Muscle of leg (tissue), 16 donors: ENCODE data around the gene SMIM13. TPM values are rescaled to one million over a fixed set of nuclear protein-coding genes. Genes with fewer than 3 reads are reported as not detected.
A peak's percentile ranks its signal among the peaks of the same experiment; 100 is the strongest.

Experiments used
- DNase-seq: peaks from one replicate; pipeline ENCODE4 v3.0.0; 2013
- H3K27ac ChIP-seq: one replicate; pipeline ENCODE4 v1.5.1; 2013; ENCODE audit warnings: mild to moderate bottlenecking, low read length, control low read depth
- H3K27me3 ChIP-seq: one replicate; pipeline ENCODE4 v1.6.1; 2013; ENCODE audit warnings: low read length; ENCODE audit not compliant: control insufficient read depth, insufficient read depth
- H3K36me3 ChIP-seq: one replicate; pipeline ENCODE4 v1.6.1; 2013; ENCODE audit warnings: low read length; ENCODE audit not compliant: control insufficient read depth, insufficient read depth
- H3K4me1 ChIP-seq: one replicate; pipeline ENCODE4 v1.6.1; 2013; ENCODE audit warnings: low read length; ENCODE audit not compliant: control insufficient read depth, insufficient read depth
- H3K4me3 ChIP-seq: one replicate; pipeline ENCODE4 v1.5.1; 2013; ENCODE audit warnings: low read length, control low read depth
- H3K9me3 ChIP-seq: replicated peaks from 2 replicates; pipeline ENCODE4 v1.6.1; 2013; ENCODE audit warnings: low read depth, low read length; ENCODE audit not compliant: control insufficient read depth
- WGBS: methylation state at CpG from one replicate; pipeline ENCODE4 v1.1.5; 2013; ENCODE audit warnings: missing lambda C conversion rate; ENCODE audit not compliant: insufficient coverage; 5-methylcytosine and 5-hydroxymethylcytosine counted together
- long read RNA-seq, 11 donors: transcript quantifications; one replicate each; lab custom pipeline, GENCODE V29; 2026
- polyA plus RNA-seq, 8 donors: library from polyadenylated mRNA; unstranded; fragments of 120-200 nt; gene quantifications; one replicate each; pipeline versions ENCODE4 v1.2.1 to v1.2.3, GENCODE V29; 2013; ENCODE audit warnings: inconsistent platforms in 1 of 8, low replicate concordance in 1 of 8; ENCODE audit not compliant: insufficient read length in 8 of 8, insufficient read depth in 1 of 8
- total RNA-seq: library from RNA; stranded (reverse); fragments of 120-200 nt; gene quantifications from one replicate; pipeline ENCODE4 v1.2.4, GENCODE V29; 2013

Gene SMIM13
- 6.6 TPM for total RNA-seq
- polyA plus RNA-seq, result 10 to 100 TPM in 3 of 8 donors, 1 to 10 TPM in 5; 7.0 to 13.5 (median 9.4) TPM
- long read RNA-seq, donor 1, full-length matches to known transcripts, result 3 of 3 reads
- long read RNA-seq, donor 1, partial matches to known transcripts, result 0 of 3 reads
- long read RNA-seq, donor 1, other reads (novel, unspliced or antisense), result 0 of 3 reads
- long read RNA-seq, donor 2, result 0 reads
- long read RNA-seq, donor 3, full-length matches to known transcripts, result 4 of 4 reads
- long read RNA-seq, donor 3, partial matches to known transcripts, result 0 of 4 reads
- long read RNA-seq, donor 3, other reads (novel, unspliced or antisense), result 0 of 4 reads
- long read RNA-seq, donor 4, full-length matches to known transcripts, result 3 of 3 reads
- long read RNA-seq, donor 4, partial matches to known transcripts, result 0 of 3 reads
- long read RNA-seq, donor 4, other reads (novel, unspliced or antisense), result 0 of 3 reads
- long read RNA-seq, donor 5, full-length matches to known transcripts, result 5 of 5 reads
- long read RNA-seq, donor 5, partial matches to known transcripts, result 0 of 5 reads
- long read RNA-seq, donor 5, other reads (novel, unspliced or antisense), result 0 of 5 reads
- long read RNA-seq, donor 6, full-length matches to known transcripts, result 2 of 2 reads
- long read RNA-seq, donor 6, partial matches to known transcripts, result 0 of 2 reads
- long read RNA-seq, donor 6, other reads (novel, unspliced or antisense), result 0 of 2 reads
- long read RNA-seq, donor 7, full-length matches to known transcripts, result 6 of 6 reads
- long read RNA-seq, donor 7, partial matches to known transcripts, result 0 of 6 reads
- long read RNA-seq, donor 7, other reads (novel, unspliced or antisense), result 0 of 6 reads
- long read RNA-seq, donor 8, full-length matches to known transcripts, result 2 of 2 reads
- long read RNA-seq, donor 8, partial matches to known transcripts, result 0 of 2 reads
- long read RNA-seq, donor 8, other reads (novel, unspliced or antisense), result 0 of 2 reads
- long read RNA-seq, donor 9, full-length matches to known transcripts, result 4 of 4 reads
- long read RNA-seq, donor 9, partial matches to known transcripts, result 0 of 4 reads
- long read RNA-seq, donor 9, other reads (novel, unspliced or antisense), result 0 of 4 reads
- long read RNA-seq, donor 10, full-length matches to known transcripts, result 2 of 2 reads
- long read RNA-seq, donor 10, partial matches to known transcripts, result 0 of 2 reads
- long read RNA-seq, donor 10, other reads (novel, unspliced or antisense), result 0 of 2 reads
- long read RNA-seq, donor 11, full-length matches to known transcripts, result 1 of 1 reads
- long read RNA-seq, donor 11, partial matches to known transcripts, result 0 of 1 reads
- long read RNA-seq, donor 11, other reads (novel, unspliced or antisense), result 0 of 1 reads

DNA sequence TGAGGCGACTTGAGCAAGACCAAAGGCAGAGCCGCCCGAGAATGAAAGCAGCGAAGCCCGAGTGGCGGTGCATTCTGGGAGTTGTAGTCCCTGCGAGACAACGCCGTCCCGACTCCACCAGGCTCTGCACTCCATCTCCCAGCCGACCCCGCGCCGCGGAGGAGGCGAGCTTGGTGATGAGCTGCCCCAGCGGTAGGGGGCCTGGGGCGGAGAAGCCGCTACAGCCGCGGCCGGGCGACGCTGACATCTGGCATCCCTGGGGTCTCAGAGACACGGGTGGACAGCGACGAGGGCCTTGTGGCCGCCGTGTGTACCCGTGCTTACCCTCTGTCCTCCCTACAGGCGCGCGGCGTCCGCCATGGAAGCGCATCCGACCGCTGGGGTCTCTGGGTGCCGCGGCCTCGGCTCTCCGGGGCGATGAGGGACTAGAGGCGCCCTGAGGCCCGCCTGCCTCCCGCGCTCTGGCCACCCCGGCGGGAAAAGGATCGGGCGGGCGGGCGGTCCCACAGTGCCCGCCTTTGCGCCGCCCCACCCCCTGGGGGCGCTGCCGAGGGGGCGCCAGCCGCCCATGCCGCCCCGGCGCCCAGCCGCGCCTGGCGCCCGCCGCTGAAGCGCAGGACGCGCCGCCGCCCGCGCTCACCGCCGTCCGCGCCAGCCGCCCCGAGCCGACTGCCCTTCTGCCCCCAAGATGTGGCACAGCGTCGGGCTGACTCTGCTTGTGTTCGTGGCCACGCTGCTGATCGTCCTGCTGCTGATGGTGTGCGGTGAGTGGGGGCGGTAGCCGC lies at the start of gene SMIM13:
Gene SMIM13, plus strand, starts transcription at position 209 of the 785 bp plus-strand sequence. Its CDS starts 480 bp downstream, at position 689.
- Histone ChIP-seq H3K27me3 (no peaks in the 10 kb centered on the region), H3K4me3 (peak within 1 kb of the TSS; percentile 91), H3K27ac (peak within 1 kb of the TSS; percentile 96), H3K4me1 (peaks cover 3% of the 10 kb centered on the region), H3K9me3 (no peaks in the 10 kb centered on the region), H3K36me3 (peaks cover 7% of the 10 kb centered on the region)
- DNase-seq, result peak; percentile 99
- under 1% methylated on average over 90 of the region's 90 CpGs for WGBS

- Histone ChIP-seq H3K27ac (no peak within 1 kb of the TSS), H3K27me3 (peaks cover 29% of the 10 kb centered on the region), H3K9me3 (peaks cover 3% of the 10 kb centered on the region), H3K36me3 (no peaks in the 10 kb centered on the region), H3K4me1 (peaks cover 2% of the 10 kb centered on the region), H3K4me3 (peak within 1 kb of the TSS; percentile 45)
- peak; percentile 65 for DNase-seq
- under 1% methylated on average over 116 of the region's 124 CpGs for WGBS
Observed at GRCh38 chr6:11043961-11044711, 49.5 kb upstream of the SMIM13 start, which contains the start of gene ELOVL2. Gene ELOVL2 (minus strand): TSS chr6:11044305. CDS start chr6:11044230, 75 bp downstream.

DNA sequence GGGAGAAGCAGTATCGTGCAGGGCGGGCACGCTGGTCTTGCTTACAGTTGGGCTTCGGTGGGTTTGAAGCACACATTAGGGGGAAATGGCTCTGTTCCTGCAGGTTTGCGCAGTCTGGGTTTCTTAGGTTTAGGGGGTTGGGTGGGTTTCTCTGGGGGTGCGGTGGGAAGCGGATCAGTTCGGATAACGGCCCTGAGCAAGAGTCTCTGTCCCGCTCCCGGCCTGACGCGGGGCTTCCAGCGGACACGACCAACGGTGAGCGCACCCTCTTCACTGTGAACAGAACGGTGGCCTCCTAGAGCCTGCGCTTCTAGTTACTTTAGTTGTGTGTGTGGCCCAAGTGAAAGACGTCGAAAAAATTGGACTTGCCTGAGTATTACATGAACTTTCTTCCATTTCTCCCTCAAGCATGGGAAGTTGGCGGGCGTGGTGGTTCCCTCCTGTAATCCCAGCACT lies 48.9 kb upstream of the SMIM13 start:
- H3K4me3 ChIP-seq, result peak overlapping the region; percentile 35
- no peaks in the 10 kb centered on the region for H3K36me3 ChIP-seq
- no peak overlapping the region for H3K27ac ChIP-seq
- peaks cover 3% of the 10 kb centered on the region for H3K9me3 ChIP-seq
- no peak for DNase-seq
- peaks cover 29% of the 10 kb centered on the region for H3K27me3 ChIP-seq
- 22% methylated on average over 11 of the region's 23 CpGs for WGBS
- peaks cover 2% of the 10 kb centered on the region for H3K4me1 ChIP-seq

DNA sequence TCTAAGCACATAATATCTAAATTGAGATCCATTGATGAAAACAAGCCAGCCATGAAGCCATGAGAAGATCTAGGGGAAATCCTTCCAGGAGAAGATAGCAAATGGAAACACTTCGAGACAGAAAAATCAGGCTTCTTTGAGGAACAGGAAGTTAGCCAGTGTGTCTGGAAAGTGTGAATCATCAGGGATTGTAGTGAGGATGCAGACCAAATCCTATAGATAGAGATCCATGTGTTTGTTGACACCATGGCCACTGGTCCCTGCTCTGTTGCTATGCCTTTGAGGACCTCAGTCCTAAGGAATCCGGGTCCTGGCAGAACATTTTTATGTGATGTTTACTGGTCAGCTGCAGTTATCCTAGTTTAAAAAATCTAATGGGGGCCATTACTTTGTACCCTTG lies 42.9 kb upstream of the SMIM13 start:
- WGBS, result 50% methylated on average over 1 of the region's 2 CpGs
- Histone ChIP-seq H3K27me3 (no peaks in the 10 kb centered on the region), H3K4me1 (no peaks in the 10 kb centered on the region), H3K4me3 (no peak overlapping the region), H3K27ac (no peak overlapping the region), H3K9me3 (no peaks in the 10 kb centered on the region), H3K36me3 (no peaks in the 10 kb centered on the region)
- DNase-seq, result peak; percentile 30

DNA sequence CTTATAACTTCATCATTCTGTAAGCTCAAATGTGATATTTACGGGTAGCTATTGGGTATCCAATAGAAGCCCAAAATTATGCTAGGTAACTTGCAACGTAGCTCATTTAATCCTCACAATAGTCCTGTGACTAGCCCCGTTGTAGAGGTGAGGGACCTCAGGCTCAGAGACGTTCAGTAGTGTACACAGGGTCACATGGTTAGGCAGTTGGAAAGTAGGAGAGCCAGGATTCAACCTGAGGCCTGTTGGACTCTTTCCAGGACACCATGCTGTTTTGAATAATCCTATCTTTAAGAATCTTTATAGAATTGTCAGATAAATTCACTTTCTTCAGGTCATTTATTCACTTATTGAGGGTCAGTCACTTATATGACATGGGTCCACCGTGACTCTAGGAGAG lies 40.3 kb upstream of the SMIM13 start:
- no CpG with 5 or more reads among the region's 5 CpGs for WGBS
- DNase-seq, result no peak
- no peak overlapping the region for H3K27ac ChIP-seq
- no peaks in the 10 kb centered on the region for H3K36me3 ChIP-seq
- H3K9me3 ChIP-seq, result no peaks in the 10 kb centered on the region
- no peak overlapping the region for H3K4me3 ChIP-seq
- H3K4me1 ChIP-seq, result no peaks in the 10 kb centered on the region
- no peaks in the 10 kb centered on the region for H3K27me3 ChIP-seq

DNA sequence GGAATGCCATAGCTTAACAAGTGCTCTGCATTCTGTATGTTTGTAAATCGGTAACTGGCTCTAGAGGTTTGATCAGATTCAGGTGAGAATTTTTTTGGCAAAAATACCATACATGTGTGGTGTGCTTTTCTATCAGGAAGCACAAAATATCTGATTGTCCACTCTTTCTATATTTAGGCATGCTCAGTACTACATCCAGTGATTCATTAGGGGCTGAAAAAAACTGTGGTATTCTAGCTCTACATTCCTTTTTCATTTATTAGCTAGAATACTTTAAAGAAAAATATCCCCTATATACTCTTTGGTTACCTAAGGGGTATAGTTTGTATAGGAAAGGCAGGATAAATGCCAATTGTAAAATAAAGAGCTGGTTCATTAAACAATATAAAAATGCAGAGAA lies 38.9 kb upstream of the SMIM13 start:
- Histone ChIP-seq H3K9me3 (no peaks in the 10 kb centered on the region), H3K36me3 (no peaks in the 10 kb centered on the region)
- WGBS, result no CpG with 5 or more reads among the region's 1 CpG

DNA sequence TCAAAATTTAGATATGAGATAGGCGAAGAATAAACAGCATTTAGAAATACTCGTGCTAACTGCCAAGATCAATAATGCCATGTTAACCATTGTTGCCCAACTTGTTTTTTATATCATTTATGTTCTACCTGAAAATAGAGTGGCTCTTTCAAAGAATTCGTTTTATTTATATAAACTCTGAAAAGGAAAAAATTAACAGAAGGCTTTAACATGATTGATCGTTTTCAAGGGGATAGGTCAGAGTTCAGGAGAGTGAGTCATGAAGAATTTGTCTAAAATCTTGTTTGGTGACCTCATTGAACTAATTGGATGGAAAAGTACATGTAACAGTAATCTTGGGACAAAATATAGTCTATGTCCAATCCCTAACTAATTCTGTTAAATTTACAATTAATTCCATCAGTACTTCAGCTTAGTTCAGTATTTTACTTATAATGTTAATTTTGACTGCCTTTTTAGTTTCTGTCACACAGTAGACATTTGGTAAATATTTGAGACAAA lies 38.5 kb upstream of the SMIM13 start:
- H3K27me3 ChIP-seq, result no peaks in the 10 kb centered on the region
- no peaks in the 10 kb centered on the region for H3K4me1 ChIP-seq
- no peaks in the 10 kb centered on the region for H3K36me3 ChIP-seq
- H3K4me3 ChIP-seq, result no peak overlapping the region
- no peak for DNase-seq
- no peaks in the 10 kb centered on the region for H3K9me3 ChIP-seq
- WGBS, result no CpG with 5 or more reads among the region's 4 CpGs
- H3K27ac ChIP-seq, result no peak overlapping the region

More for the DNA sequence above, 38.9 kb upstream of the SMIM13 start:
- Histone ChIP-seq H3K27ac (no peak overlapping the region), H3K27me3 (no peaks in the 10 kb centered on the region), H3K4me1 (no peaks in the 10 kb centered on the region), H3K4me3 (no peak overlapping the region)
- no peak for DNase-seq

GRCh38 chr6:11056871-11057270 lies 36.8 kb upstream of the SMIM13 start:
- Histone ChIP-seq H3K9me3 (no peaks in the 10 kb centered on the region), H3K27ac (no peak overlapping the region), H3K27me3 (no peaks in the 10 kb centered on the region), H3K4me1 (no peaks in the 10 kb centered on the region), H3K4me3 (no peak overlapping the region), H3K36me3 (no peaks in the 10 kb centered on the region)
- no CpG with 5 or more reads among the region's 1 CpG for WGBS
- DNase-seq, result no peak
